ENCODE data around the gene DCLRE1C. TPM values are rescaled to one million over a fixed set of nuclear protein-coding genes. Genes with fewer than 3 reads are reported as not detected.

The DCLRE1C gene
- total and polyA plus RNA-seq, 2 donors (not counting 1 experiment from before 2014, with no cell fraction given), result 24.0 to 61.8 TPM

DNA sequence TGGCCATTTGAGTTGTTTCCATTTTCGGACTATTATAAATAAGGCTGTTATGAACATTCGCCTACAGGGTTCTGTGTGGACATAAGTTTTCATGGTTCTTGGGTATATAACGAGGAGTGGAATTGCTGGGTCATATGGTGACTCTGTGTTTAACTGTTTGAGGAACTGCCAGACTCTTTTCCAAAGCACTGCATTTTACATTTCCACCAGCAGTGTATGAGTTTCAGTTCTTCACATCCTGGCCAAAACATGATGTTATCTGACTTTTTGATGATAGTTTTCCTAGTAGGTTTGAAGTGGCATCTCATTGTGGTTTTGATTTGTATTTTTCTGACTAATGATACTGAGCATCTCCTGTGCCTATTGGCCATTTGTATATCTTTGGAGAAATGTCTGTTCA is 69.8 kb downstream of the DCLRE1C start:
- no peaks in the 10 kb centered on the region for H3K9me3 ChIP-seq (ENCODE audit: control extremely low read depth in 1 of 3, control insufficient read depth in 2 of 3, insufficient read depth in 1 of 3, low read length in 2 of 3)
- H3K4me1 ChIP-seq (ENCODE audit: control insufficient read depth in 2 of 2, insufficient read depth in 2 of 2, low read length in 2 of 2), result peaks cover 8 to 11% of the 10 kb centered on the region in 2 donors
- H3K27ac Mint-ChIP-seq, result no peak overlapping the region
- peaks cover 13% of the 10 kb centered on the region for H3K4me1 Mint-ChIP-seq
- no peak overlapping the region for H3K27ac ChIP-seq (ENCODE audit: low read length in 2 of 2)
- no peak overlapping the region for H3K4me3 ChIP-seq (ENCODE audit: control extremely low read depth in 1 of 5, extremely low read depth in 1 of 5, insufficient read depth in 1 of 5, low read depth in 2 of 5, low read length in 4 of 5)
- H3K9me3 Mint-ChIP-seq (ENCODE audit: insufficient read depth), result no peaks in the 10 kb centered on the region
- ChIA-PET POLR2A (no interaction called here), CTCF (no interaction called here)
- no peak overlapping the region for H2AFZ ChIP-seq (ENCODE audit: insufficient read depth, low read depth, low read length, poor library complexity, severe bottlenecking)
- no peaks in the 10 kb centered on the region for H3K27me3 Mint-ChIP-seq
- H3K79me2 ChIP-seq (ENCODE audit: control insufficient read depth, insufficient read depth, low read length), result peaks cover 28% of the 10 kb centered on the region
- no peaks in the 10 kb centered on the region for H4K20me1 ChIP-seq (ENCODE audit: control insufficient read depth, insufficient read depth, low read length, poor library complexity, severe bottlenecking)
- H3K9ac ChIP-seq (ENCODE audit: low read length), result no peak overlapping the region
- WGBS (ENCODE audit: insufficient coverage), result no CpG with 5 or more reads among the region's 3 CpGs
- H3K27me3 ChIP-seq (replicated peaks in 1 of 4; ENCODE audit: control extremely low read depth in 1 of 4, control insufficient read depth in 3 of 4, insufficient read depth in 4 of 4, low read length in 3 of 4), result peaks cover 0 to 6% (median 0%) of the 10 kb centered on the region in 4 experiments
- DNase-seq, result no peak
- no peak overlapping the region for H3K4me3 Mint-ChIP-seq
- H3K36me3 ChIP-seq (replicated peaks in 1 of 2; ENCODE audit: control extremely low read depth in 1 of 2, control insufficient read depth in 1 of 2, extremely low read depth in 1 of 2, insufficient read depth in 2 of 2, low read length in 1 of 2), result no peaks in the 10 kb centered on the region
- no peak overlapping the region for H3K4me2 ChIP-seq (replicated peaks; ENCODE audit: low read depth, low read length, poor library complexity, severe bottlenecking)
- intact Hi-C loops (cut with micrococcal nuclease), result no loop called here
- TF ChIP-seq, protein P1, sequence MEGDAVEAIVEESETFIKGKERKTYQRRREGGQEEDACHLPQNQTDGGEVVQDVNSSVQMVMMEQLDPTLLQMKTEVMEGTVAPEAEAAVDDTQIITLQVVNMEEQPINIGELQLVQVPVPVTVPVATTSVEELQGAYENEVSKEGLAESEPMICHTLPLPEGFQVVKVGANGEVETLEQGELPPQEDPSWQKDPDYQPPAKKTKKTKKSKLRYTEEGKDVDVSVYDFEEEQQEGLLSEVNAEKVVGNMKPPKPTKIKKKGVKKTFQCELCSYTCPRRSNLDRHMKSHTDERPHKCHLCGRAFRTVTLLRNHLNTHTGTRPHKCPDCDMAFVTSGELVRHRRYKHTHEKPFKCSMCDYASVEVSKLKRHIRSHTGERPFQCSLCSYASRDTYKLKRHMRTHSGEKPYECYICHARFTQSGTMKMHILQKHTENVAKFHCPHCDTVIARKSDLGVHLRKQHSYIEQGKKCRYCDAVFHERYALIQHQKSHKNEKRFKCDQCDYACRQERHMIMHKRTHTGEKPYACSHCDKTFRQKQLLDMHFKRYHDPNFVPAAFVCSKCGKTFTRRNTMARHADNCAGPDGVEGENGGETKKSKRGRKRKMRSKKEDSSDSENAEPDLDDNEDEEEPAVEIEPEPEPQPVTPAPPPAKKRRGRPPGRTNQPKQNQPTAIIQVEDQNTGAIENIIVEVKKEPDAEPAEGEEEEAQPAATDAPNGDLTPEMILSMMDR (IDR thresholded peaks at IDR 0.05), result no peak
- TF ChIP-seq EZH2 (IDR thresholded peaks at IDR 0.05; ENCODE audit: borderline replicate concordance, insufficient read depth, low read depth, low read length, poor library complexity, severe bottlenecking), result no peak
- no peak for ATAC-seq (ENCODE audit: low read depth)

DNA sequence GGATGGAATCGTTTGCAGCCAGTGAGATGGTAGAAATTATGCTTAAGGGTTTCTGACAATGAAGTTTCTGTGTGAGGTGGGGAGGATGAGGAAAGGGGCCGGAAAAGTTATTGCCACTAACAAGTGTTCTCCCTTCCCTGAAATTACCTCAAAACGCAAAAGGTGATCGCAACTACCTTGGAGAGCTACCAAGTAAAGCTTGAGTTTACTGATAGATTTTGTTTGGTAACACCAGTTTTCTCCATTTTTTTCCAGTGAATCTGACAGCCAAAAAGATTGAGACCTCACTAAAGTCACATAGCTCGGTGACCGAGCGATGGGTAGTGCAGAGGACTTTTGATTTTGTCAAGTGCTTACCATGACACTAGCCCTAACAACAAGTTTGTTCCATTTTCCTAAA is 73.7 kb downstream of the DCLRE1C start:
- no peak overlapping the region for H3K4me3 ChIP-seq (ENCODE audit: control extremely low read depth in 1 of 5, extremely low read depth in 1 of 5, insufficient read depth in 1 of 5, low read depth in 2 of 5, low read length in 4 of 5)

More for the DNA sequence above, 73.7 kb downstream of the DCLRE1C start:
- peak overlapping the region; percentile 96 for H3K4me3 Mint-ChIP-seq
- no peaks in the 10 kb centered on the region for H4K20me1 ChIP-seq (ENCODE audit: control insufficient read depth, insufficient read depth, low read length, poor library complexity, severe bottlenecking)
- peaks cover 28% of the 10 kb centered on the region for H3K4me1 Mint-ChIP-seq
- H3K27ac ChIP-seq (ENCODE audit: low read length in 2 of 2), result no peak overlapping the region
- WGBS (ENCODE audit: insufficient coverage), result 60% methylated on average over 1 of the region's 7 CpGs
- H3K27ac Mint-ChIP-seq, result no peak overlapping the region
- TF ChIP-seq, protein P1 (IDR thresholded peaks at IDR 0.05), result no peak
- no peak for TF ChIP-seq EZH2 (IDR thresholded peaks at IDR 0.05; ENCODE audit: borderline replicate concordance, insufficient read depth, low read depth, low read length, poor library complexity, severe bottlenecking)
- CTCF ChIA-PET, result interaction anchor here (1.2 kb wide), 1 partner anchor 23 kb away, joined by 3 read pairs; no protein-coding TSS in a partner anchor
- H2AFZ ChIP-seq (ENCODE audit: insufficient read depth, low read depth, low read length, poor library complexity, severe bottlenecking), result peak overlapping the region; percentile 99
- H3K9me3 ChIP-seq (ENCODE audit: control extremely low read depth in 1 of 3, control insufficient read depth in 2 of 3, insufficient read depth in 1 of 3, low read length in 2 of 3), result no peaks in the 10 kb centered on the region
- H3K9me3 Mint-ChIP-seq (ENCODE audit: insufficient read depth), result no peaks in the 10 kb centered on the region
- peak overlapping the region; percentile 99 for H3K4me2 ChIP-seq (replicated peaks; ENCODE audit: low read depth, low read length, poor library complexity, severe bottlenecking)
- H3K27me3 ChIP-seq (replicated peaks in 1 of 4; ENCODE audit: control extremely low read depth in 1 of 4, control insufficient read depth in 3 of 4, insufficient read depth in 4 of 4, low read length in 3 of 4), result peaks cover 0 to 6% (median 0%) of the 10 kb centered on the region in 4 experiments
- DNase-seq (no peak), ATAC-seq (ENCODE audit: low read depth) (no peak)
- no peaks in the 10 kb centered on the region for H3K27me3 Mint-ChIP-seq
- H3K36me3 ChIP-seq (replicated peaks in 1 of 2; ENCODE audit: control extremely low read depth in 1 of 2, control insufficient read depth in 1 of 2, extremely low read depth in 1 of 2, insufficient read depth in 2 of 2, low read length in 1 of 2), result no peaks in the 10 kb centered on the region
- POLR2A ChIA-PET, result no interaction called here
- peaks cover 31% of the 10 kb centered on the region for H3K79me2 ChIP-seq (ENCODE audit: control insufficient read depth, insufficient read depth, low read length)
- H3K9ac ChIP-seq (ENCODE audit: low read length), result peak overlapping the region; percentile 95
- intact Hi-C loops (cut with micrococcal nuclease), result no loop called here
- peaks cover 17 to 23% of the 10 kb centered on the region in 2 donors for H3K4me1 ChIP-seq (ENCODE audit: control insufficient read depth in 2 of 2, insufficient read depth in 2 of 2, low read length in 2 of 2)

Data from B cell (primary cell).